ENCODE results near the gene GPR15. TPM values are rescaled to one million over a fixed set of nuclear protein-coding genes. Genes with fewer than 3 reads are reported as not detected.
A peak's percentile ranks its signal among the peaks of the same experiment; 100 is the strongest.

Gene GPR15
- total RNA-seq = not detected in 2 replicates

- DNase-seq (ENCODE audit: low read depth in 2 of 2) = no peak
These were observed at the start of gene GPR15 for GRCh38 chr3:98531622-98532274. Gene GPR15 (plus strand): TSS chr3:98531978. CDS start chr3:98532034, 56 bp downstream.

- DNase-seq (ENCODE audit: low read depth in 2 of 2) = no peak
These were observed 48.9 kb upstream of the GPR15 start for GRCh38 chr3:98482717-98483482.

- DNase-seq (ENCODE audit: low read depth in 2 of 2) = no peak
These were observed 48.2 kb upstream of the GPR15 start for GRCh38 chr3:98483626-98484025.

GRCh38 chr3:98497381-98497780 lies 34.4 kb upstream of the GPR15 start, which contains the start of gene OR5K2:
Gene OR5K2 (plus strand): TSS chr3:98497681. CDS start chr3:98497681, 0 bp downstream.
- no peak for DNase-seq (ENCODE audit: low read depth in 2 of 2)

- no peak for DNase-seq (ENCODE audit: low read depth in 2 of 2)
These were observed 31.8 kb upstream of the GPR15 start for GRCh38 chr3:98500019-98500418.

- no peak for DNase-seq (ENCODE audit: low read depth in 2 of 2)
These were observed 30.5 kb upstream of the GPR15 start for GRCh38 chr3:98501270-98501669.

- DNase-seq (ENCODE audit: low read depth in 2 of 2) = no peak
These were observed 29.8 kb upstream of the GPR15 start for GRCh38 chr3:98501863-98502576.

GRCh38 chr3:98504539-98504938 lies 27.2 kb upstream of the GPR15 start:
- no peak for DNase-seq (ENCODE audit: low read depth in 2 of 2)

- no peak for DNase-seq (ENCODE audit: low read depth in 2 of 2)
These were observed 23.2 kb upstream of the GPR15 start for GRCh38 chr3:98508582-98508981.

GRCh38 chr3:98512576-98512975 lies 19.2 kb upstream of the GPR15 start:
- DNase-seq (ENCODE audit: low read depth in 2 of 2) = no peak

GRCh38 chr3:98513091-98513511 lies 18.7 kb upstream of the GPR15 start:
- DNase-seq (ENCODE audit: low read depth in 2 of 2) = no peak

GRCh38 chr3:98513736-98514135 lies 18.0 kb upstream of the GPR15 start:
- no peak for DNase-seq (ENCODE audit: low read depth in 2 of 2)

- no peak for DNase-seq (ENCODE audit: low read depth in 2 of 2)
These were observed 16.8 kb upstream of the GPR15 start for GRCh38 chr3:98514948-98515347.

- DNase-seq (ENCODE audit: low read depth in 2 of 2) = no peak
These were observed 13.0 kb upstream of the GPR15 start for GRCh38 chr3:98518816-98519215.

GRCh38 chr3:98519351-98519750 lies 12.4 kb upstream of the GPR15 start:
- no peak for DNase-seq (ENCODE audit: low read depth in 2 of 2)

GRCh38 chr3:98521897-98522543 lies 9.8 kb upstream of the GPR15 start:
- DNase-seq (ENCODE audit: low read depth in 2 of 2) = peak; percentile 11 to 68

GRCh38 chr3:98522544-98523281 lies 9.1 kb upstream of the GPR15 start, which contains the start of gene CLDND1:
Gene CLDND1 (minus strand): TSS chr3:98522902. CDS start chr3:98521424, 1,478 bp downstream.
- DNase-seq (ENCODE audit: low read depth in 2 of 2) = peak; percentile 89 to 95

- DNase-seq (ENCODE audit: low read depth in 2 of 2) = no peak
These were observed 6.3 kb upstream of the GPR15 start for GRCh38 chr3:98525494-98525893.

GRCh38 chr3:98528474-98529346 lies 3.1 kb upstream of the GPR15 start:
- no peak for DNase-seq (ENCODE audit: low read depth in 2 of 2)
